ENCODE measurements around the gene MYADML2. TPM values are rescaled to one million over a fixed set of nuclear protein-coding genes. Genes with fewer than 3 reads are reported as not detected.

MYADML2 gene
- polyA plus RNA-seq, 3 donors: not detected

DNA sequence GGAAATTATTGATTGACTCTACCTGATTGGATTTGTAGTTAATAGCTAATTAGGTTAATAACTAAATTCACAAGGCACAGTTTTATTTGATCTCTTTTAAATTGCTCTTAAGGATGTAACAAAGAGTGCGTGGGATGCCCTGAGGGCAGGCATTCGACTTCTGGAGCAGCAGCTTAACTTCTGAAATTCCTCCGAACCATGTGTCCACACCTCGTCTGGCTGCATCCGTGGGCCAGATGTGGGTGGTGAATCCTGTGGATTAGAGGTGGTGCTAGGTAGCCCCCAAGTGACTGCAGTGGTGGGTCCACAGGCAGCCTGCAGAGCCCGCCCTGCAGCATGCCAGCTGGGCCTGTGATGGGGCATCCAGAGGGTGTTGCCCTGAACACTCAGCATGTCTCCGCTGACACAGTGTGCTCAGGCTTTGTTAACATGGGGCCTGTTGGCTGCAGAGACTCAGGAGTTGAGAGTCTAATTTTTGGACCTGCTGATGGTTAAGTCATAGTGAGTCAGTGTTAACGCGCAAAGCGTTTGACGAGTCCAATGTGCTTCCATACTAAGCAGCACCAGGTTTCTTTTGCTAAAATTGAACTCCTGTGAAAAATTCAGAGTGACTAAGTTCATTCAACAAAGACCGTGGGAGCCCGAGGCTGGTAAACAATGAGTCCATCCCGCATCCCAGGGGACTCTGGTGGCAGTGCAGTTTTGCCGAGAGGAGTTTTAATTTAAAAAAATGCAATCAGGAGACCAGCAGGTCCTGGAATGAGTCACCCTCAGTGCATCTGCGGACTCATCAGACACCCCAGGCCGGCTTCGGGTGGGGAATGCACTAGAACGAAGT is 48.8 kb downstream of the MYADML2 start:
- H3K27ac ChIP-seq (ENCODE audit: low read depth, low read length): no peak overlapping the region
- WGBS, 3 donors: 91 to 93% (median 91%) methylated on average over 19 of the region's 19 CpGs

DNA sequence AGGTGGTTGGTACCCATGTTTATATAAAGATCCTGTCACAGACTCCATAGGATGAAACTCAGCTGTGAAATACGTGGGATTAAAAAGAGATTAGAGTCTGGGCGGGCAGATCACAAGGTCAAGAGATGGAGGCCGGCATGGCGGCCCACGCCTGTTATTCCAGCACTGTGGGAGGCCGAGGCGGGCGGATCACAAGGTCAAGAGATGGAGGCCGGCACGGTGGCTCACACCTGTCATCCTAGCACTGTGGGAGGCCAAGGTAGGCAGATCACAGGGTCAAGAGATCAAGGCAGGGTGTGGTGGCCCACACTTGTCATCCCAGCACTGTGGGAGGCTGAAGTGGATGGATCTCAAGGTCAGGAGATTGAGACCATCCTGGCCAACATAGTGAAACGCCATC is 51.6 kb downstream of the MYADML2 start:
- 87 to 94% (median 93%) methylated on average over 11 of the region's 11 CpGs for WGBS, 3 donors
- no peak overlapping the region for H3K27ac ChIP-seq (ENCODE audit: low read depth, low read length)

DNA sequence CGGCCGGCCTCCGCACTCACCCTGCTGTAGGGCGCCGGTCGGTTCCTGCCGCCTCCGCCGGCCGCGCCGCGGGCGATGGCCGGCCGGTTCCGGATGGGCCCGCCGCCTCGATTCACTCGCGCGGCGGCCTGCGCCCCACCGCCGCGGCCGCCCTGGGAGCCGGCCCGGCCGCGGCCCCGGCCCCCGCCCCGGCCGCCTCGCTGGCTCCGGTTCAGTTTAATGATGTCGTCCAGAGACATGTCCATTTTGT is 55.8 kb downstream of the MYADML2 start:
- 0 to 2% (median 1%) methylated on average over 15 to 40 of the region's 40 CpGs for WGBS, 3 donors
- peak overlapping the region; percentile 78 for H3K27ac ChIP-seq (ENCODE audit: low read depth, low read length)

GRCh38 chr17:81890447-81891302 is 56.4 kb downstream of the MYADML2 start:
- peak overlapping the region; percentile 78 for H3K27ac ChIP-seq (ENCODE audit: low read depth, low read length)
- 6 to 8% (median 7%) methylated on average over 57 to 69 of the region's 69 CpGs for WGBS, 3 donors

Other genes with a start within 250 kb of the MYADML2 start
- 100 to 1,000 TPM in 2 of 3 donors, 10 to 100 TPM in 1; 81.3 to 134 (median 118) TPM for gene MRPL12, start 243.9 kb downstream of the MYADML2 start, polyA plus RNA-seq
- 10 to 100 TPM; 18.7 to 61.4 (median 43.2) TPM for gene SLC25A10, start 234.9 kb downstream of the MYADML2 start, polyA plus RNA-seq
- 1 to 10 TPM in 1 of 3 donors, under 1 TPM in 1, not detected in 1; 0.12 to 1.4 TPM for gene GCGR, start 143.1 kb downstream of the MYADML2 start, polyA plus RNA-seq
- gene MCRIP1, start 113.9 kb downstream of the MYADML2 start, polyA plus RNA-seq: 100 to 1,000 TPM in 2 of 3 donors, 10 to 100 TPM in 1; 92.8 to 190 (median 116) TPM
- gene PPP1R27, start 112.2 kb downstream of the MYADML2 start, polyA plus RNA-seq: under 1 TPM in 2 of 3 donors, not detected in 1; 0.15 to 0.58 TPM
- 1,000 to 10,000 TPM in 1 of 3 donors, 100 to 1,000 TPM in 2; 377 to 2,064 (median 453) TPM for gene P4HB, start 86.7 kb downstream of the MYADML2 start, polyA plus RNA-seq
- 100 to 1,000 TPM; 133 to 351 (median 249) TPM for gene ARHGDIA, start 75.9 kb downstream of the MYADML2 start, polyA plus RNA-seq
- gene ALYREF, start 55.6 kb downstream of the MYADML2 start, polyA plus RNA-seq: 10 to 100 TPM; 20.0 to 46.4 (median 37.9) TPM
- 100 to 1,000 TPM; 160 to 319 (median 193) TPM for gene ANAPC11, start 55.5 kb downstream of the MYADML2 start, polyA plus RNA-seq
- gene NPB, start 45.0 kb downstream of the MYADML2 start, polyA plus RNA-seq: under 1 TPM in 2 of 3 donors, not detected in 1; 0.23 to 0.77 TPM
- gene PCYT2, start 35.8 kb downstream of the MYADML2 start, polyA plus RNA-seq: 10 to 100 TPM; 30.4 to 76.4 (median 54.3) TPM
- 10 to 100 TPM; 12.6 to 19.6 (median 19.0) TPM for gene SIRT7, start 29.1 kb downstream of the MYADML2 start, polyA plus RNA-seq
- 10 to 100 TPM in 2 of 3 donors, 1 to 10 TPM in 1; 5.2 to 13.9 (median 13.8) TPM for gene MAFG, start 19.5 kb downstream of the MYADML2 start, polyA plus RNA-seq
- 10 to 100 TPM in 2 of 3 donors, 1 to 10 TPM in 1; 9.2 to 63.5 (median 34.9) TPM for gene PYCR1, start 9.9 kb downstream of the MYADML2 start, polyA plus RNA-seq
- gene NOTUM, start 14.0 kb upstream of the MYADML2 start, polyA plus RNA-seq: under 1 TPM; 0.03 to 0.67 (median 0.31) TPM
- gene ASPSCR1, start 30.4 kb upstream of the MYADML2 start, polyA plus RNA-seq: 10 to 100 TPM; 17.7 to 35.4 (median 31.0) TPM
- 10 to 100 TPM; 60.7 to 80.9 (median 76.8) TPM for gene CENPX, start 75.6 kb upstream of the MYADML2 start, polyA plus RNA-seq
- gene LRRC45, start 76.1 kb upstream of the MYADML2 start, polyA plus RNA-seq: 10 to 100 TPM in 1 of 3 donors, 1 to 10 TPM in 2; 7.3 to 10.2 (median 8.1) TPM
- 10 to 100 TPM; 10.4 to 32.2 (median 17.0) TPM for gene RAC3, start 84.4 kb upstream of the MYADML2 start, polyA plus RNA-seq
- 100 to 1,000 TPM; 136 to 361 (median 220) TPM for gene DCXR, start 90.5 kb upstream of the MYADML2 start, polyA plus RNA-seq
- 10 to 100 TPM; 39.4 to 51.2 (median 41.1) TPM for gene RFNG, start 104.6 kb upstream of the MYADML2 start, polyA plus RNA-seq
- gene GPS1, start 104.7 kb upstream of the MYADML2 start, polyA plus RNA-seq: 10 to 100 TPM; 58.9 to 89.2 (median 77.5) TPM
- gene DUS1L, start 118.6 kb upstream of the MYADML2 start, polyA plus RNA-seq: 100 to 1,000 TPM in 1 of 3 donors, 10 to 100 TPM in 2; 71.2 to 118 (median 80.9) TPM
- 1,000 to 10,000 TPM in 1 of 3 donors, 100 to 1,000 TPM in 2; 464 to 3,885 (median 885) TPM for gene FASN, start 151.0 kb upstream of the MYADML2 start, polyA plus RNA-seq

Data from adipose tissue (tissue), 3 donors.